Middle frontal gyrus (tissue), 1 donor: Measurements from ENCODE around the gene TNFRSF14.

Experiments
- DNase-seq: peaks from one replicate; pipeline ENCODE4 v3.0.0-alpha.2; 2015; ENCODE audit warnings: low spot score; ENCODE audit errors: extremely low spot score

TNFRSF14 gene

DNA sequence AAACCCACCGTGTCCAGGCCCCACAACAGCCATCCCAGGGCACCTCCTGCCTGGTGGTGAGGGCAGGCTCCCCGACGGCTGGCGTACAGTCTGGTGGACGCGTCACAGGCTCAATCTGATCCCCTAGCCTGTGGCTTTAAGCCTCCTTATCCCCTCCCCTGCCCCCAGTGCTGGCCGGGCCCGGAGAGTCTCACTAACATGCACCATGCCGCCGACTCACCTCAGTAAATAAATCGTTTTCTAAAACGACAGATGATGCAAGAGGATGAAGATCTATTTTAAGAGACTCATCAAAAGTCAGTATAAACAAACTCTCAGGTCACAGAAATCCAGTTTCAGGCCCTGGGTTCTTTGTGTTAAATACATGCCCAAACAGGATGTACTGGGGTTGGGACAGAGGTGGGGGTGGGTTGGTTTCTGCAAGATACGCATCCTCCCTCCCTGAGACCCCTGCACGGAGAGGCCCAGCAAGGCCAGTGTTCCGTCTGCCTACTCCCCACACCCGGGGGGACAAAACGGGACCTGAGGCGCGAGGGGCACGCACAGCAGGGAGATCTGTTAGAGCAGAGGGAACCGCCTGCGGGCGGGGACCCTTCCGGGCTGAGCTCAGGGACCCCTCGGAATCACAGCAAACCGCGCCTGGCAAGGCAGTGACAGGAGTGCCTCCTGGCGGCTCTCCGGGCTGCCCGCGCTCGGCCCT lies 32.8 kb upstream of the TNFRSF14 start:
- no peak for DNase-seq

DNA sequence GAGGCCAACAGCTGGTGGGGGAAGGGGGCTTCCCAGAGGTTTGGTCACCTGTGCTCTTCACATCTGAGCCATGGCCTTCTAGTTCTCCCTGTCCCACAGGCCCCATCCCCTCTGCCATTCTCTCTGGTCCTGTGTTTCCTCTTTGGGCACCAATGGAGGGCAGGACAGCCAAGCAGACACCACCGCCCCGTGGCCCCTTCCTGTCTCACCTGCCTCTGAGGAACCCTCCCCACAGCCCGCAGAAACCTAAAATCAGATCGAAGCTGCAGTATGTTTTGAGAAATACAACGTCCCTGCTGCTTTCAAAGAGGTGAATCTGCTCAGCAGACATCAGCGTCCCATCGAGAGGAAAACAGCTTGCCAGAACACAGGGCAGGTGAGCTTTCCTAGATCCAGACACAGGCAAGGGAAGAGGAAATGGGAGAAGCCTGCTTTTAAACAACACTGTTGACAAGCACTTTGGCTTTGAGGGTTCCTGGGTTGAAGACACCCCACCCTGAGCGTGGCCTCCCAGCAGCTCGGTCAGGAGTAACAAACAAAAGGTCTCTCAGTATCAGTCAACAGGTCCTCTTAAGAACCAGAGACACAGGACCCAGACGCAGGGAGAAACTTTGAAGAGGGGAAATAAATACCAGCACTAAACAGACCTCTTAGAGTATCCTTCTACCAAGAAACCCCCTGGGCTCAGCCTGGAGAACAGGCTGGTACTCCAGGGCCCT lies 32.1 kb upstream of the TNFRSF14 start:
- DNase-seq, result no peak

DNA sequence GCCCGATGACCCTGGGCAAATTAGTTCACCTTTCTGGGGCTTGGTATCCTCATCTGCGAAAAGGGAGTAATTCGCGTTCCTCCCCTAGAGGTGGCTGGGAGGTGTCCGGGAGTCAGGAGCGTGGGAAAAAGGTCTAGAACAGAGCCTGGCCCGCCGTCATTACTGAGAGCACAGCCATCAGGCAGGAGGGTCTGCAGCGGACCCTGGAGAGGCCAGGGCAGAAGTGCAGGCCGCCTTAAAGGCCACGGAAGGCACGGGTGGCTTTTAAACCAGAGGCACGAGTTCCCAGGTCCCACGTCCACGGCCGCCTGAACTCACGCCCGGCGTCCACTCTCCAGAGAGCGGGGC lies 30.6 kb upstream of the TNFRSF14 start:
- DNase-seq, result no peak

DNA sequence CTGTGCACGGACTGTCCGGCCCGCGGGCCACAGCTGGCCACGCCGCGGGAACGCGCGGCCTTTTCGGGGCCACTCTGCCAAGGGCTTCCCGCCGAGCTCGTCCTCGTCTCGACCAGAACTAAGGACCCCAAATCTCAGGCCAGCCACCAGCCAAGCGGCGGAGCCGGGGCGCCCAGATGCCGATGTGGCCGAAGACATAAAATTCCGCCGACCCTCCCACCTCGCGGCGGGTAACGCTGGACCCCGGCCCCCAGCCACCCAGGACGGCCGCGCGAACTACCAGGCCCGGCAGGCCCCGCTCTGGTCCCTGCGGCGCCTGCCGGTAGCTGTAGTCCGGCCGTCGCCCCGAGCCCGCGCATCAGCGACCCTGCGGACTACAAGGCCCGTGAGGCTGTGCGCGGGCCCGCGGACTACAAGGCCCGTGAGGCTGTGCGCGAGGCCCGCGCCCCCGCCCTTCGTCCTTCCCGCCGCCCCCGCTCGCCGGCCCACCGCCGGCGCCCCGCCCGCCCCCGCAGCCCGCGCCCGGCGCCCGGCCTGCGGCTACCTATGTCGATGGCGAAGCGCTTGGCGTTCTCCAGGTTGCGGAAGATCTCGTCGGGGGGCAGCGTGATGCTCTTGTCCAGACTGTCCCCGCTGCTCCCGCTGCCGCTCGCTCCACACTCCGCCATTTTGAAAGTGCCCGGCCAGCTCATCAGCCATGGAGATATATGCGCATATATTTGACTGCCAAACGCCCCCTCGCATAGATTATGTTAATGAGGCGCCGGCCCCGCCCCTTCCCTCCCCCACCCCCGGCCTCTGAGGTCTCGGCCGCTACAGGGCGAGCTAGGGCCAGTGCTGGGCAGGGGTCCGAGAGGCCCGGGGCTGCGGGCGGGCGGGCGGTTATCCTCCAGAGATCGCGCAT lies 30.0 kb upstream of the TNFRSF14 start, which contains the start of gene PANK4:
TSS of gene PANK4 (minus strand) at position 677 of the 904 bp plus-strand sequence. CDS start at position 668, 9 bp downstream.
- DNase-seq, result peak; percentile 93

DNA sequence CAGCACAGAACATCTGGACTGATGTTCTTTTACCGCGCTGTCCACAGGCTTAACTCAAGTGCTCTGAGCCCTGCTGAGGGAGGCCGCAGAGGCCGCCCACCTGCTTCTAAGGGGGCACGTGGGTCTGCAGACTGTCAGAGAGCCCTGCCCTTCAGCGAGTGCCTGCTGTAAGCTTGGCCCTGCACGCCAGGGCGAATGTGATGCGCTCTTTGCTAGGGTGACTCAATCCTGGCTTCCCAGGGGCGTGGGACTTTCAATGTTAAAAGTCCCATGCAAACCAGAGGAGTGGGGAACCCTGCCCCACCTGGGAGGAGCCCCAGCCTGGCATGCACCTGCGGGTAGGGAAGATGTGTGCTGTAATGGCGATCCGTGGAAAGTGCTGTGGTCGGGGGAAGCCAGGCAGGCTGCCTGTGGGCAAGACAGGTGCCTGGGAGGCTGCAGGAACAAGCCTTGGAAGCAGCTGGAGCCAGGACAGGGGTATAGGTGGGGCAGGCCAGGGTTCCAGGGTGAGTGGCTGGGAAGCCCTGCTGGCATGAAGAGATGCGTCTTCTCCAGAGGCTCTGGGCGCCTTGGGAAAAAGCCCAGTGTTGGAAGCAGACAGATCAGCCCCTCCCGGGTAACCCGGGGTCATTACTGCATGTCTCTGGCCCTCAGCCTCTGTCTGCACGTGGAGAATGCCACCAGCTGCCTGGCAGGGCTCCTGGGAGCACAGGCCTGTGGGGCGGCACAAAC lies 29.2 kb upstream of the TNFRSF14 start:
- DNase-seq, result peak; percentile 60

DNA sequence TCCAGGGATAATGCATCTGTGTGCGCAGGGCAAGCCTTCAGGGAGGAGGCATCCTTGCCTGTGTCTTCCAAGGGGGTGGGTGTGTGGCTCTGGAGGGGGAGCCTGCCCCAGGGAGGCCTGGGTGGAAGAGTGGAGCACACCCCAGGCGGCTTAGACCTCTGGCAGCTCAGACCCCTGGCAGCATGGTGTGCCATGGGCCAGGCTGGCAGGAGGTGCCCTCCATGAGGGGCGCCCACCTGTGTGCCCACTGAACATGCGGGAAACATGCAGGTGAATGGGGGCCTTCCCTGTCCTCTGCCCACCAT lies 28.7 kb upstream of the TNFRSF14 start:
- no peak for DNase-seq

DNA sequence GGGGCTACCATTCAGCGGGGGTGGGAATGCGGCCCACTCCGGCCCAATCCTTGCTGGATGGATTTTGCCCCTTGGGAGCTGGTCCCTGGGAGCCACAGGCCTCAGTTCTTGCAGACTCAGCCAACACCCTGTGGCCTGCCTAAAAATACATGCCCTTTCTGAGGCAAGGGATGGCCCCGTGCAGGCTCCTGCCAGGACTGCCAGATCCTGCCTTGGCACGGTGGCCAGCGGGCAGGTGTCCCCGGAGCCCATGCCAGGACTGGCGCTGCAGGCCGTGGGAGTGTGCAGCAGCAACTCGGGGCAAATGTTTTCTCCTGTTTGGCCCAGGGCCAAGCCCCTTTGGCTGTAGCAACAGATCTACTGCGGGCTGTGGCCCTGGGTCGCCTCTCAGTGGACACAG lies 28.2 kb upstream of the TNFRSF14 start:
- no peak for DNase-seq

DNA sequence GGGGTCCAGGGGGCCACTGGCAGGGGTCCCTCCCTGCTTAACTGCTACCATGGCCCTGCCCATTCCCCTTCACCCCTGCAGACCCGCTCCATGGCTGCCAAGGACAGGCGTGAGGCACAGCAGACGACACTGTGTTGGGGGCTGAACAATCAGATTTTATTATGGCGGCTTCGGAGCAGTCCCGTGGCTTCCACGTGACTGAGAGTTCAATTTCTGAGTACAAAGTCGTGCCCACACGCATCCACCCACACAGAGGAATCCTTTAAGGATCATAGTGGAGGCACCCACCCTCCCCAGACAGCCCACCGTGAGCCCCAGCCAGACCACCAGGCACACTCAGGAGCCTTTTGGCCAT lies 27.6 kb upstream of the TNFRSF14 start:
- no peak for DNase-seq

DNA sequence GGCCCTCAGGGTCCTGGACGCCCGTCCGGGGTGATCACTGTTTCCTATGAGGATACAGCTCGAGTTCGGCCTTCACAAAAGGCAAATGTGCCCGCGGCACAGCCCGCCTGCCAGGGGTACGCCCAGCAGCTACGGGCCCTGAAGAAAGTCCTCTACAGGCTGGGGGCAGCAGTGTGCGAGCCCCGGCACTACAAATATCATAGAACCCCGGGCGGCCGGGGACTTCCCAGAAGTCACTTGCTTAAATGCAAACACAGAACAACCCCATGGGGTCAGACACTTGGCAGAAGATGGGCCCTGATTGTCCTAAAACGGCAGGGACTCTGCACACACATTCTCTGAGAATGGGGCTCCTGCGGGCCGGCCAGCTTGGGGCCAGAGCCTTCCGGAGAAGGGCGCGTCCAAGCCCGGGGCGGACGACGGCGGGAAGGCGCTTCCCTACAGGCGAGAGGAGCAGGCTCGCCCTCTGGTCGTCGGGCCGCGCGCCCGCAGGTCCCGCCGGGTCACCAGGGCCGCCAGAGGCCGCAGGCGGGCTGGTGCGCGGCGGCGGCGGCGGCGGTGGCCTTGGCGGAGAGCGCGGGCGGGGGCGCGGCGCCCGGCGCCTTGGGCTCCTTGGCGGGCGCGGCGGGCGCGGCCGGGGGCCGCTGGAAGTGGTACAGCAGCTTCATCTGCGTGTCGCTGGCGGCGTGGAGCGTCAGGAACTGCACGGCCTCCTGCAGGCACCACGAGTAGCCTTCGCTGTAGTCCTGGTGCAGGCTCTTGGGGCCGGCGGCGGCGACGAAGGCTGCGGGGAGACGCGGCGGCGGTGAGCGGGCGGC lies 27.0 kb upstream of the TNFRSF14 start:
- DNase-seq, result no peak

DNA sequence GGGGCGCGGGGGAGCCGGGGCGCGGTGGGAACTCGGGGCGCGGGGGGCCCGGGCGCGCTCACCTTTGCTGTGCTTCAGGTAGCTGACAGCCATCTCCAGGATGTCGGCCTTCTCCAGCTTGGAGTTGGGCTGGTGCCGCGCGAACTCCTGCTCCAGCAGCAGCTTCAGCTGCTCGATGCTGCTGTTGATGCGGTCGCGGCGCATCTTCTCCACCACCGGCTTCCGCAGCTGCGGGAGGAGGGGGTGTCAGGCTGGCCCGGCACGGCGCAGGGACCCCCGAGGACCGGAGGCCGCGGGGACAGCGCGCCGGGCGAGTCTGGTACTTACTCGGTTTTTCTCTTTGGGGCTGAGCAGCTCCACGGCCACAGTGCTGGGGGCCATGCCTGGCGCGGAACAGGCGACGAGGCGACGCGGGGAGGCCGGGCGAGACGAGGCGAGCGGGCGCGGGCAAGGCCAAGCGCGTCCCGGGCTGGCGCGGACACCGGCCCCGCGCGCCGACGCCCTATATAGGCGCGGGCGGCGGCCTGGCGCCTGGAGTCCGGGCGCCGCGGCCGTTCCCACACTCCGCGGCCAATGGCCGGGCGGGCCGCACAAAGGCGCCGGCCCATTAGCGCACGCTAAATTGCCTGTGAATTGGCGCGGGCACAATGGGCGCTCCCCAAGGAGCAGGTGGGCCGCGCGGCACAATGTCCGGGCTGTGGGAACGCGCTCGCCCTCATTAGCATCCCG lies 26.2 kb upstream of the TNFRSF14 start, which contains the start of gene HES5:
TSS of gene HES5 (minus strand) at position 480 of the 729 bp plus-strand sequence. CDS start at position 381, 99 bp downstream.
- no peak for DNase-seq

DNA sequence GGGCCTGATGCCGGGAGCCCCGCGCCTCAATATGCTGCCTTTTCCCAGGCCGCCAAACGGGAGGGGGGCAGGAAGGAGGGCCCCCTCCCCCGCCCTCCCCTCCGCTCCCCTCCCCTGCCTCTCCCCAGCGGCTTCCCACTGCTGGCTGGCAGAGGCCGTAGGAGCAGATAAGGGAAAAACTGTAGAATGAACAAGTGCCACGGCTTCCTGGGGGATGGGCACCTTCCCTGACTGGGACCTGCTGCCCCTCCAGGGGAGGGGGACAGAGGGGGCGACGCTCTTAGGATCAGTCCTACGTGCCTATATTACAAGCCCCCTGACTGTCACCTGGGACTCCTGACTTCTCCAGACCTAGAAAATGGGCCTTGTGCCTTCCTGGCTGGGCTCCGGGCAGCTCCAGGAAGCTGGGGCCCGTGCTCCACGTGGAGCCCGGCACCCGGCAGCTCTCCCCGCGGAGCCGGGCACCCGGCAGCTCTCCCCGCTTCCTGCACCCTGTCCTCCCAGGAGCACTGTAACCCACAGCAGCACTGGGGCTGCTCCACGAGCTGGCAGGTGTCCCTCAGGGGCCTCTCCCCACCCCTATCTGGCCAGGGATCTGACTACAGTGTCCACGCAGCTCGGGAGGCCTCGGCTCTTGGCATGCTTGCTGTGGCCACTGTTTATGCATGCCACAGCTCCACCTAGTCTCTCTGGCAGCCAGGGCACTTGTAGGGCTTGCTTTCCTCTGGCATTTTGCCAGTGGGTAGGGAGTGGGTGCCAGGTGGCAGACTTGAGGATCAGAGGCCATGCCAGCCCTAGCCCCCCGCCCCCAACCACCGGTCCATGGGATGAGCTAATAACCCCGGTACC lies 25.4 kb upstream of the TNFRSF14 start:
- no peak for DNase-seq

DNA sequence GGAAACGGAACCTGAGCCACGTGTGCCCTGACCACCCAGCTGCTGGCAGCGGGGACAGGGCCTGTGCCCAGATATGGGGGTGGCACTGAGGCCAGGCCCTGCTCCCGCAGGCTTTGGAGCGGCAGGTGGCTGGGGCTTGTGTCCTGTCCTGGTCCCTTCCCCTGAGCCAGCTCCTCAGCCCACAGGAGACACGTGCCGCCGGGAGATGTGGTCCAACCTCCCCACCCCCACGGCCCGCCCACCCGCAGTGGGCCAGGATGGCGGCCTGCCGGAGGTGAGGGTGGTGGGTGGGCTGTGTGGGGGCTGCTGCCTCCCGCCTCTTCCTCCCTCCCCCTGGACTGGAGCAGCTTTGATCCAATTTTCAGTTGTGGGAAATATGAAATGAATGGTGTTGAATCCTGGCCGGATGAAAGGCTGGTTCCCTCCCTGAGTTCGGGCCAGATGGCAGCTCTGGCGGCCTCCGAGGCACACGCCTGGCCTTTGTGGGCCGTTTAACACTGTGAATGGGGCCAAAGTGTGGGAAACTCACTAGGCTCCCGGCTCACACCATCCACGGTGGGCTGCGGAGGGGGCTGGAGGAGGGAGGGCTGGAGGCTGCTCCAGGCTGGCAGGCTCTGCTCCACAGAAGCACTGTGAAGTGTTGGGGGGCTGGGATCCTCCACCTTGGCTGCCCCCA lies 23.5 kb upstream of the TNFRSF14 start:
- DNase-seq, result no peak

DNA sequence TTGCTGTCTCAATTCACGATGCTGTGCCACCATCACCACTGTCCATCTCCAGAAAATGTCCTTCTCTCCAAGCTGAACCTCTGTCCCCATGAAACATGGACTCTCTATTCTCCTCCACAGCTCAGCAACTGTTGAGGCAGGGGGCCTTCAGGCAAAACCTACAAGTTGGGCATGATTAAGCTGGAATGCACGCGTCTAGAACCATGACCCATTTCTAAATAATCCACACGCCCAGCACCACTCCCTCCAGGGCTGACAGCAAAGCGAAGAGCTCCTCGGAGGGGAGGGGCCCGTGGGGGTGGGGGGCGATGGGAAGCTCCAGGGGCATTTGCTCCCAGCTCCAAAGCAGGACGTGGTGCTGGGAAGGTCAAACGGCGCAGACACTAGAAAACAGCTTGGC lies 22.8 kb upstream of the TNFRSF14 start:
- no peak for DNase-seq

DNA sequence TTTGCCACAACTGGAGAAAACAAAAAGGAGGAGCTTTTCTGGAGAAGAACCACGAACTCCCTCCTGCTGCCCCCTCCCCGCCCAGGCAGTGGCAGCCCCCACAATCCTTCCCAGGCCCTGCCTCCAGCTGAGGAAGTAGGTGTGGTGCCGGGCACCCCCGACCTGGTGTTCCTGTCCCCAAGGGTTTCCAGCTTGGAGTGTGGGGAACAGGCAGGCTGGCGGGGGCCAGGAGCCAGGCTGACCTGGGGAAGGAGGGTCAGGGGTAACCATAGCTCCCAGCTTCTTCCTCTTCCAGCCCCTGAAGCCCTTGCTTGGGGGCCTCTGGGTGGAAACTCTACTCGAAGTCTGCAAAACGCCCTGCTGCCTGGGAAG lies 21.9 kb upstream of the TNFRSF14 start:
- no peak for DNase-seq

DNA sequence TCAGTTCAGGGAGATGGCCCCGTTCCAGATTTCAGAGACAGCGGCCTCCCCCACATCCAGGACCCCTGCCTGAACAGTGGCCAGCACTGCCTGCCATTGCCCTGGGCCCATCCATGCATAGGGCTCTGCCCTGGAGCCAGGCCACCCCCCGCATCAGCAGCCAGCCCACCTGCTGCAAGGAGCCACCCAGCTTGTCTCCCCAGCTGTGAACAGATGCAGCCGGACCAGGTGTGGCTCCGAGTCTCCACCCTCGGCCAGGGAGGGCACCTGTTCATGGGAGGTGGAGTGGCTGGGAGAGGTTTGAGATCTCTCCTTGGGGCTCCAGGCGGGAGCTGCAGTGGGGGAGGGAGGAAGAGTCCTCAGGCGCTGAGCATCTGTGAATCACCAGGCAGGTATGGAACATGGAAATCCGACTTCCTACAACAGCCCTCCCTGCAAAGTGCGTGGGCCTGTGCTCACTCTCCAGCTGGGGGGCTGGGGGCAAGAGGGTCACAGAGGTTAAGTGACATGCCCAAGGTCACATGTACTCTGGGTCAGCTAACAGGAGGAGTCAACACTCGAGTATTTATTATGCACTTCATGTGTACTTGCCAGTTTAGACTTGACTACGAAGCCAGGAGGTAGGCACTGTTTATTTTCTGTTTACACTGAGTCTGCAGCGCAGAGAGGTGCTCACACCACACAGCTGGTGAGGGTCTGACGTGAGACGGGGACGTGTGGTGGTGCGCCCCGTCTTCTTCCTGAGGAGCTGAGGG lies 21.3 kb upstream of the TNFRSF14 start:
- no peak for DNase-seq

DNA sequence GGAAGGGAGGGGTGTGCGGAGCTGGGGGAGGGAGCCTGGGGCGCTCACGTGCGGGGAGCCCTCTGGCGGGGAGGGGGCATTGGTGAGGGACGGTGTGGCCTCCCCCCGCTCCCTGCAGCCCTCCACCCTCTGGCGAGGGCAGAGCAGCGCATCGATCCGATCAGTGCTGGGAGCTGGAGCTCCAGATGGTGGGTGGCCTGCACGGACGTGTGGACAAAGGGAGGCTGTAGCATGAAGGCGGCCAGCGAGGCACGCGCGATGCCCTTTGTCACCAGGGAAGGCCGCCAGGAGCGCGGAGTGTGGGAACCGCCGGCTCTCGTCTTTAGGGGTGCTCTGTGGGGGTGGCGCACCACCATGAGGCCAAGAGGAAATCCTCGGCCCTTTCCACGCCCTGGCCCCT lies 20.7 kb upstream of the TNFRSF14 start:
- DNase-seq, result no peak

DNA sequence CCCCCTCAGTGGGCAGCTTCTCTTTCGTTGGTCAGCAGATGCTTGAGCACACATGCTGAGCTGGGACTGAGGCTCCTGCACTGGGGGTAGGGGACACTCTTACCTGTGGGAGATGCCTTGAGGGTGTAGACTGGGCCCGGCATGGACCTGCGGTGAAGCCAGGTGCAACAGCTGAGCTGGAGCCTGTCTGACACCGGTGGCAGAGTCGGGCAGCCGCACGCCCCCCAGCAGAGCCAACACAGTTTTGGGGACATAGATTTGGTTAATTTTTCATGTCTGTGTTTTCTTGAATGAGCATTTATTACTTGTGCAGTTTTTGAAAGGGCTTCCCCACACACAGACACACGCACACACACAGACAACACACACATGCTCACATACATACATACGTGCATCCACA lies 20.2 kb upstream of the TNFRSF14 start:
- DNase-seq, result no peak

DNA sequence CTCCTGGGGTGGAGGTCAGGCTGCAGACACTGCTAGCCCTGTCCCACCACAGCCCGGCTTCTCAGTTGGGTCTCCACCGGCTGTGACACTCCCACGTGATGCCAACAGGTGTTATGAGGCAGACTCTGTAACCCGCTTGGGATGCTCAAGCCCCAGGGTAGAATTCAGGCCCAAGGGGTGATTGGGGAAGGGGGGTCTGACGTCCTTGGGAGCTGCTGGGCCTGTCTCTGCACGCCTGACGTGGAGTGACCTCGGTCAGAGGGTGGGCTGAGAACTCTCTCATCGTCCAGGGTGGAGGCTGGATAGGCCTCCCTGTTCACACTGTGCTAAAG lies 18.4 kb upstream of the TNFRSF14 start:
- no peak for DNase-seq
